GM12892 (cell line): ENCODE results near the gene ADARB2.

ENCODE experiments used
- POLR2A ChIP-seq: IDR thresholded peaks from 2 replicates; pipeline ENCODE4 v1.6.1; 2011; ENCODE audit warnings: low read depth, low read length, control low read depth
- POLR2AphosphoS5 ChIP-seq: IDR thresholded peaks from 2 replicates; pipeline ENCODE4 v1.6.1; 2011; ENCODE audit warnings: low read depth, low read length, control low read depth
- TAF1 ChIP-seq: IDR thresholded peaks from 2 replicates; pipeline ENCODE4 v1.6.1; 2011; ENCODE audit warnings: low read depth, mild to moderate bottlenecking, control low read depth, low read length, borderline replicate concordance

GRCh38 chr10:1559761-1560160 lies 177.6 kb downstream of the ADARB2 start:
- TF ChIP-seq POLR2A (no peak), POLR2AphosphoS5 (no peak), TAF1 (no peak)
